Lower leg skin (tissue), 3 donors: Measurements from ENCODE around the gene DCTN5.

Experiments
- POLR2A ChIP-seq, 2 donors: fragments of 450-650 bp; IDR thresholded peaks; one replicate each; pipeline ENCODE4 v1.6.1; 2016 to 2017; ENCODE audit warnings: antibody characterized with exemption in 2 of 2, mild to moderate bottlenecking in 1 of 2, moderate library complexity in 1 of 2
- TF ChIP-seq, protein P1 (sequence below), 3 donors: fragments of 450-650 bp; IDR thresholded peaks; one replicate each; pipeline ENCODE4 v1.5.1; 2016; ENCODE audit warnings: antibody characterized with exemption in 3 of 3, mild to moderate bottlenecking in 3 of 3, moderate library complexity in 2 of 3

DNA sequence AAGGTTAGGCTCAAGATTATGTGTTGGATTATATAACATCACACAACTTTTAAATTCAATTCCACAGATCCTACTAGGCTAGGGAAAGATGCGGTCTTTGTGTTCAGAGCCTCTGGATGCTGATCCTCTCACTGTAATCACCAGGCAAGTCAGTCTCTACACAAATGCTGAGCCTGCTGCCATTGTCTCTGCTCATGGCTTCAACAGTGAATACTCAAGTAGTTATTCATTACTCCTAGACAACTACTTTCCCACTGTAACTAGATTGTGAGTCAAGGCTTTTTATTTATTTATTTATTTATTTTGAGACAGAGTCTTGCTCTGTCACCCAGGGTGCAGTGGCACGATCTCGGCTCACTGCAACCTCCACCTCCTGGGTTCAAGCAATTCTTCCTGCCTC, 29.3 kb upstream of the DCTN5 start:
- TF ChIP-seq POLR2A (IDR thresholded peaks at IDR 0.05), result no peak
- TF ChIP-seq, protein P1, sequence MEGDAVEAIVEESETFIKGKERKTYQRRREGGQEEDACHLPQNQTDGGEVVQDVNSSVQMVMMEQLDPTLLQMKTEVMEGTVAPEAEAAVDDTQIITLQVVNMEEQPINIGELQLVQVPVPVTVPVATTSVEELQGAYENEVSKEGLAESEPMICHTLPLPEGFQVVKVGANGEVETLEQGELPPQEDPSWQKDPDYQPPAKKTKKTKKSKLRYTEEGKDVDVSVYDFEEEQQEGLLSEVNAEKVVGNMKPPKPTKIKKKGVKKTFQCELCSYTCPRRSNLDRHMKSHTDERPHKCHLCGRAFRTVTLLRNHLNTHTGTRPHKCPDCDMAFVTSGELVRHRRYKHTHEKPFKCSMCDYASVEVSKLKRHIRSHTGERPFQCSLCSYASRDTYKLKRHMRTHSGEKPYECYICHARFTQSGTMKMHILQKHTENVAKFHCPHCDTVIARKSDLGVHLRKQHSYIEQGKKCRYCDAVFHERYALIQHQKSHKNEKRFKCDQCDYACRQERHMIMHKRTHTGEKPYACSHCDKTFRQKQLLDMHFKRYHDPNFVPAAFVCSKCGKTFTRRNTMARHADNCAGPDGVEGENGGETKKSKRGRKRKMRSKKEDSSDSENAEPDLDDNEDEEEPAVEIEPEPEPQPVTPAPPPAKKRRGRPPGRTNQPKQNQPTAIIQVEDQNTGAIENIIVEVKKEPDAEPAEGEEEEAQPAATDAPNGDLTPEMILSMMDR (IDR thresholded peaks at IDR 0.05), result no peak
